ENCODE measurements around the gene RNU5B-1.

Gene RNU5B-1

GRCh38 chr15:65329288-65329983, 25.0 kb downstream of the RNU5B-1 start:
- no peak for DNase-seq

GRCh38 chr15:65329984-65330735, 25.7 kb downstream of the RNU5B-1 start:
- DNase-seq = no peak

- DNase-seq = no peak
These were observed 26.6 kb downstream of the RNU5B-1 start for GRCh38 chr15:65330934-65331645.

GRCh38 chr15:65331811-65332210, 27.3 kb downstream of the RNU5B-1 start:
- DNase-seq = no peak

- no peak for DNase-seq
These were observed 28.1 kb downstream of the RNU5B-1 start for GRCh38 chr15:65332391-65333147.

- no peak for DNase-seq
These were observed 28.8 kb downstream of the RNU5B-1 start for GRCh38 chr15:65333148-65333820.

GRCh38 chr15:65333856-65334255, 29.4 kb downstream of the RNU5B-1 start:
- DNase-seq = peak; percentile 61

GRCh38 chr15:65334586-65335231, 30.2 kb downstream of the RNU5B-1 start:
- peak; percentile 56 for DNase-seq

GRCh38 chr15:65335278-65336055, 31.0 kb downstream of the RNU5B-1 start:
- DNase-seq = no peak

- DNase-seq = peak; percentile 59
These were observed 32.3 kb downstream of the RNU5B-1 start for GRCh38 chr15:65336493-65337435.

GRCh38 chr15:65337436-65338070, 33.1 kb downstream of the RNU5B-1 start:
- peak; percentile 68 for DNase-seq

- DNase-seq = no peak
These were observed 33.9 kb downstream of the RNU5B-1 start for GRCh38 chr15:65338366-65338765.

GRCh38 chr15:65338823-65339222, 34.3 kb downstream of the RNU5B-1 start:
- no peak for DNase-seq

- no peak for DNase-seq
These were observed 34.9 kb downstream of the RNU5B-1 start for GRCh38 chr15:65339416-65339815.

- DNase-seq = no peak
These were observed 35.4 kb downstream of the RNU5B-1 start for GRCh38 chr15:65339920-65340319.

- DNase-seq = no peak
These were observed 38.0 kb downstream of the RNU5B-1 start for GRCh38 chr15:65342493-65342892.

- DNase-seq = no peak
These were observed 39.0 kb downstream of the RNU5B-1 start for GRCh38 chr15:65343374-65343981.

GRCh38 chr15:65344214-65344913, 39.9 kb downstream of the RNU5B-1 start:
- DNase-seq = no peak
